Measurements from ENCODE around the gene SPON1. TPM values are rescaled to one million over a fixed set of nuclear protein-coding genes. Genes with fewer than 3 reads are reported as not detected.

Gene SPON1
- total RNA-seq, 1 experiment from 2014 or later: 0.20 TPM

DNA sequence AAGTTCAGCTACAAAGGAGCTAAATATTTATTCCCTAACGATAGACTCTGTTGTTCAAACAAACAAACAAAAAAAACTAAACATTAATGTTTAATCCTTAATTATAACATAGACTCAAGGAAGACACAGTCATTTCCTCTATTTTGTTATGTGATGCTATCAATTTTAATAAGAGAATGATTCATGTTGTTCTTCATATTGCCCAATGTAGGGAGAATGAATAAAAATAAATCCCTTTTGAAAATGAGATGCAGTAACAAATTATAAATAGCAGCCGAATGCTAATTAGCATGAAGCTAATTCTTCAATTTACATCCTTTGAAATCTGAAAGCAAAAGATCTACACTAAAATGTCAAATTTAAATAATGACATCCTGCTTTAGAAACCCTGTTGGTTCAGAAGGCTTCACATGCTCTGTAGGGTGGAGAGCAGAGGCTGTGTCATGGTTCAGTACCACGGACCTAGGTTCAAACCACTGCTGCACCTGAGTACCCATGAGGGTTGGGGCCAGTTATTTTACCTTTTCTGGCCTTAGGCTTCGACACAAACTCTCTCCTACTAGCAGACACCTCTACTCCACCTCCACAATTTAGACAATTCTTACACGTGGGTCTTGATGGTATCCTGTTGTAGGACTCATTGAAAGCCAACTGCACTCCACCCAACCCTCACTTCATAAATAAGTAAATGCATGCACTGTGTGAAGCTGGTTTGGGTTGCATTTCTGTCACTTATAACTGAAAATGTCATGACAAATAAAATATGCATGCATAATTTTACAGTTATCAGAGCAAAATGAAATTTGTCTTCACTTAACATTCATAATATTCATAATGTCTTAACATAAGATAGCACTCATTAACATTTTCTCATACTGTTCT lies 307.4 kb downstream of the SPON1 start:
- H2BK120ac ChIP-seq (ENCODE audit: low read depth, low read length, poor library complexity, severe bottlenecking): no peak overlapping the region
- no peak overlapping the region for H2BK20ac ChIP-seq (ENCODE audit: low read depth, low read length, poor library complexity, severe bottlenecking)
- no peaks in the 10 kb centered on the region for H3K23me2 ChIP-seq (ENCODE audit: insufficient read length, low read depth, low read length, poor library complexity, severe bottlenecking)
- H3K27me3 Mint-ChIP-seq (ENCODE audit: low read depth): peaks cover 2% of the 10 kb centered on the region; the same call in 1 of the 2 replicates
- WGBS (ENCODE audit: extremely low coverage, insufficient read length, low lambda C conversion rate): no CpG with 5 or more reads among the region's 5 CpGs
- DNase-seq: no peak
- no peak overlapping the region for H3K27ac Mint-ChIP-seq
- peaks cover 41 to 84% (median 55%) of the 10 kb centered on the region in 3 experiments for H3K36me3 Mint-ChIP-seq (ENCODE audit: insufficient read depth in 1 of 3, low read depth in 3 of 3)
- no peak overlapping the region for H4K8ac ChIP-seq (replicated peaks; ENCODE audit: insufficient read length, low read depth, low read length)
- H2BK5ac ChIP-seq (ENCODE audit: insufficient read length, low read length): no peak overlapping the region
- no peaks in the 10 kb centered on the region for H3K9me3 ChIP-seq (ENCODE audit: control insufficient read depth, low read depth, low read length)
- no peak overlapping the region for H3K4me2 ChIP-seq (ENCODE audit: insufficient read depth, insufficient read length, low read length)
- no peak overlapping the region for H2BK15ac ChIP-seq (ENCODE audit: low read depth, low read length)
- peaks cover 9 to 19% of the 10 kb centered on the region in 2 experiments; a peak in 3 of 5 replicates for H3K9me3 Mint-ChIP-seq
- no peak overlapping the region for H3K9ac ChIP-seq (ENCODE audit: extremely low read depth, insufficient read length, low read length)
- H3K23ac ChIP-seq (ENCODE audit: insufficient read length, low read depth, low read length): no peak overlapping the region
- no peaks in the 10 kb centered on the region for H3K79me2 ChIP-seq (ENCODE audit: insufficient read depth, low read length)
- no peak overlapping the region for H3K4ac ChIP-seq (ENCODE audit: low read depth, low read length)
- no peaks in the 10 kb centered on the region for H4K20me1 ChIP-seq (ENCODE audit: control insufficient read depth, insufficient read depth, insufficient read length)
- H3T11ph ChIP-seq (ENCODE audit: low read length): no peak overlapping the region
- no peaks in the 10 kb centered on the region for H3K79me1 ChIP-seq (ENCODE audit: insufficient read depth, low read depth, low read length, poor library complexity, severe bottlenecking)
- H2AK5ac ChIP-seq (ENCODE audit: insufficient read length, low read length): no peak overlapping the region
- H3K4me1 Mint-ChIP-seq: no peaks in the 10 kb centered on the region; a peak in 1 of 4 replicates
- no peak overlapping the region for H3K27ac ChIP-seq (ENCODE audit: insufficient read length, low read depth, low read length)
- no peak overlapping the region for H3K4me3 Mint-ChIP-seq
- no peak overlapping the region for H2AFZ ChIP-seq (ENCODE audit: low read length)
- no peak overlapping the region for H3K56ac ChIP-seq (ENCODE audit: insufficient read length, low read depth, low read length)
- H3K4me1 ChIP-seq (ENCODE audit: insufficient read depth, low read length): no peaks in the 10 kb centered on the region
- H2BK12ac ChIP-seq (ENCODE audit: insufficient read length, low read depth, low read length): no peak overlapping the region
- no peak overlapping the region for H3K18ac ChIP-seq (ENCODE audit: insufficient read length, low read depth, low read length)
- TF ChIP-seq, protein P1, sequence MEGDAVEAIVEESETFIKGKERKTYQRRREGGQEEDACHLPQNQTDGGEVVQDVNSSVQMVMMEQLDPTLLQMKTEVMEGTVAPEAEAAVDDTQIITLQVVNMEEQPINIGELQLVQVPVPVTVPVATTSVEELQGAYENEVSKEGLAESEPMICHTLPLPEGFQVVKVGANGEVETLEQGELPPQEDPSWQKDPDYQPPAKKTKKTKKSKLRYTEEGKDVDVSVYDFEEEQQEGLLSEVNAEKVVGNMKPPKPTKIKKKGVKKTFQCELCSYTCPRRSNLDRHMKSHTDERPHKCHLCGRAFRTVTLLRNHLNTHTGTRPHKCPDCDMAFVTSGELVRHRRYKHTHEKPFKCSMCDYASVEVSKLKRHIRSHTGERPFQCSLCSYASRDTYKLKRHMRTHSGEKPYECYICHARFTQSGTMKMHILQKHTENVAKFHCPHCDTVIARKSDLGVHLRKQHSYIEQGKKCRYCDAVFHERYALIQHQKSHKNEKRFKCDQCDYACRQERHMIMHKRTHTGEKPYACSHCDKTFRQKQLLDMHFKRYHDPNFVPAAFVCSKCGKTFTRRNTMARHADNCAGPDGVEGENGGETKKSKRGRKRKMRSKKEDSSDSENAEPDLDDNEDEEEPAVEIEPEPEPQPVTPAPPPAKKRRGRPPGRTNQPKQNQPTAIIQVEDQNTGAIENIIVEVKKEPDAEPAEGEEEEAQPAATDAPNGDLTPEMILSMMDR (conservative IDR thresholded peaks at IDR 0.05): no peak
- no peak overlapping the region for H4K5ac ChIP-seq (ENCODE audit: insufficient read length, low read depth, low read length)
- no peak overlapping the region for H3K14ac ChIP-seq (ENCODE audit: insufficient read depth, low read length)
- no peak overlapping the region for H4K91ac ChIP-seq (ENCODE audit: insufficient read length, low read depth, low read length)
- H3K27me3 ChIP-seq (ENCODE audit: insufficient read depth, low read length): no peaks in the 10 kb centered on the region

Data from H9 (cell line).